T-helper 2 cell treated with Interferon-gamma antibody and Interleukin-4, amounts not matched to agents 5 μg/mL and 100 μg/mL, for 36 hours (primary cell): Measurements from ENCODE around the gene SPTLC3.

Experiments used
- DNase-seq: peaks from one replicate; pipeline ENCODE4 v3.0.0; 2021; ENCODE audit warnings: low spot score
- H3K27ac Mint-ChIP-seq: one replicate; pipeline ENCODE4 v1.8.0; 2021; ENCODE audit warnings: mild to moderate bottlenecking, mixed read lengths
- H3K27me3 Mint-ChIP-seq: one replicate; pipeline ENCODE4 v1.8.0; 2021; ENCODE audit warnings: low read depth, mixed read lengths
- H3K36me3 Mint-ChIP-seq: one replicate; pipeline ENCODE4 v1.8.0; 2021; ENCODE audit warnings: low read depth, mixed read lengths
- H3K4me1 Mint-ChIP-seq: one replicate; pipeline ENCODE4 v1.8.0; 2021; ENCODE audit warnings: low read depth, mixed read lengths
- H3K4me3 Mint-ChIP-seq: one replicate; pipeline ENCODE4 v1.8.0; 2022; ENCODE audit warnings: mild to moderate bottlenecking, moderate library complexity, mixed read lengths
- H3K9me3 Mint-ChIP-seq: one replicate; pipeline ENCODE4 v1.8.0; 2021; ENCODE audit warnings: mixed read lengths

Gene SPTLC3

DNA sequence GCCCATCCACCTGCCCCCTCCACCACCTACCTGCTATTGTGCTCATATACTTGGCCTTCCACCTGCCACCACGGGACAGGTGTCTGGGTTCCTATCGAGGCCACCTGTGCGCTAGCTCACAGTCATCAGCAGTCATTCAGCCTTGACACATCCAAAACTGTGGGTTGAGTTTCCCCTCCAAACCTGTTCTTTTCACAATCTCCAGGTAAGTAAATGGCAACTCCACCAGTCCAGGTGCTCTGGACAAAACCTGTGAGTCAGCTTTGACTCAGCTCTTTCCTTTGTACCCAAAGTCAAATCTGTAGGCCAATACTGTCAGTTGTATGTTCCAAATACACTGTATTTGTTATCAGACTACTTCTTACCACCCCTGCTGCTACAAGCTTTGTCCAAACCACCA, 52.6 kb downstream of the SPTLC3 start:
- H3K9me3 Mint-ChIP-seq = no peaks in the 10 kb centered on the region
- no peak overlapping the region for H3K27ac Mint-ChIP-seq
- no peak overlapping the region for H3K4me3 Mint-ChIP-seq
- H3K36me3 Mint-ChIP-seq = no peaks in the 10 kb centered on the region
- no peaks in the 10 kb centered on the region for H3K27me3 Mint-ChIP-seq
- no peak for DNase-seq
- H3K4me1 Mint-ChIP-seq = no peaks in the 10 kb centered on the region

DNA sequence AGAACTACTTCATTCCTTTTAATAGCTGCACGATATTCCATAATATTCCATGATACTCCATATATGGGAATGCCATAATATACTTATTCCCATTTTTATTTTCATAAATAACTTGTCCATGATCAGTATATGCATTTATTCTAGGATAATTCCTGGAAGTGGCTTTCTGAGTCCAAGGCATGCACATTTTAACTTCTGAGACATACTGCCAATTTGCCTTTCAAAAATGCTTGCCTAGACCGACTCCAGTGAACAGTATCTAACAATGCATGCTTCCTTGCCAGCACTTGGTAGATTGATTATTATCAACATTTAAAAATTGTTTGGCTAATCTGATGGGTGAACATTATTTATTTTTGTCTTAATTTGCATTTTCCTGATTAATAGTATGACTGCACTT, 54.0 kb downstream of the SPTLC3 start:
- no peaks in the 10 kb centered on the region for H3K36me3 Mint-ChIP-seq
- H3K27me3 Mint-ChIP-seq = no peaks in the 10 kb centered on the region
- H3K9me3 Mint-ChIP-seq = no peaks in the 10 kb centered on the region
- no peaks in the 10 kb centered on the region for H3K4me1 Mint-ChIP-seq
- no peak for DNase-seq
- H3K27ac Mint-ChIP-seq = no peak overlapping the region
- H3K4me3 Mint-ChIP-seq = no peak overlapping the region

DNA sequence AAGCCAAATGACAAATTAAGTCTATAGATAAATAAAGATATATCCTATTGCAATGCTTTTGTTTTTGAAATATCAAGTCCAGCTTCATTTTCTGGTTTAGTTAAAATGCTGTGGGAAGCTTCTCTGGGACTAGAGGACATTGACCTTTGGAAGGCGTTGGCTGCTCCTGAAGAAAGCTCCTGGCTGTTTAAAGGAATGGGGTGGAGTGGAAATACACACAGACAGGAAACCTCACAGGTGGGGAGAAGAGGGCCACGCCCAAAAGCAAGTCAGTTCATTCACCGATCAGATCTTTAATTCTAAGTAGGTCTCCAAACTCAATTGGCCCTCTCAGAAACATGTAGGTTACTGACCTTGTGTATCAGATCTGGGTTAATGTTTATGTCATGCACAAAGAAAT, 59.6 kb downstream of the SPTLC3 start:
- DNase-seq = no peak
- no peak overlapping the region for H3K27ac Mint-ChIP-seq
- H3K4me1 Mint-ChIP-seq = peaks cover 2% of the 10 kb centered on the region
- no peaks in the 10 kb centered on the region for H3K27me3 Mint-ChIP-seq
- no peak overlapping the region for H3K4me3 Mint-ChIP-seq
- H3K9me3 Mint-ChIP-seq = no peaks in the 10 kb centered on the region
- H3K36me3 Mint-ChIP-seq = no peaks in the 10 kb centered on the region

DNA sequence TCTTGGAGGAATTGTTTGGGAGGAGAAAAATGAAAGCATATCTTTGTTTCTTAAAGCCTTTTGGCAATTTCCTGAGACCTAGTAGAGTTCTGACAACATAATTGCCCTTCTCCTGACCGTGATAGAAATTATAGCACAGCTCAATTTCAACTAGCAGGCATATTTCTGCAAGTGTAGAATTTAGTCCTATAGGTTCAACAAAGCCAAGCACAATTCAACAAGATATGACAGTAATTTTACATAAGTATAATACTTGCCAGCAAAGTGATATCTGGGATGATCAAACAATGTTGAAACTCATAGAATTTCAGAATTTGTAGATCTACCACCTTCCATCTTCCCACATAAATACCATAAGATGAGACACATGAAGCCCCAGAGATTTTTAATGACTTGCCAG, 73.1 kb downstream of the SPTLC3 start:
- Mint-ChIP-seq H3K36me3 (no peaks in the 10 kb centered on the region), H3K4me3 (no peak overlapping the region), H3K27ac (no peak overlapping the region), H3K9me3 (no peaks in the 10 kb centered on the region), H3K4me1 (no peaks in the 10 kb centered on the region), H3K27me3 (peaks cover 2% of the 10 kb centered on the region)
- DNase-seq = no peak

DNA sequence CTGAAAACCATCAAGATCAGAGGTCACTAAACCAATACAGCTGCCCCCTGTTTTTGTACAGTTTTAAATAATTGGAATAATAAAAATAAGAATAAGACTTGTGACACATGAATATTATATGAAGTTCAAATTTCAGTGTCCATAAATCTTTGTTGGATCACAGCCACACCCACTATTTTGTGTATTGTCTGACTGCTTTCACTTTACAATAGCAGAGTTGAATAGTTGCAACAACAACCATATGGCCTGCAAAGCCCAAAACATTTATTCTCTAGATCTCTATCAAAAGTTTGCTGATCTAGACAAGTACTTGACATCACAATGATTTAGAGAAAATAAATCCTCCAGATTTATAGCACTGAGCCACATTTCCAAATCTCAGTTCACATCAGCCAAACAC, 73.6 kb downstream of the SPTLC3 start:
- DNase-seq = no peak
- Mint-ChIP-seq H3K36me3 (no peaks in the 10 kb centered on the region), H3K4me3 (no peak overlapping the region), H3K27me3 (no peaks in the 10 kb centered on the region), H3K9me3 (no peaks in the 10 kb centered on the region), H3K4me1 (no peaks in the 10 kb centered on the region), H3K27ac (no peak overlapping the region)

DNA sequence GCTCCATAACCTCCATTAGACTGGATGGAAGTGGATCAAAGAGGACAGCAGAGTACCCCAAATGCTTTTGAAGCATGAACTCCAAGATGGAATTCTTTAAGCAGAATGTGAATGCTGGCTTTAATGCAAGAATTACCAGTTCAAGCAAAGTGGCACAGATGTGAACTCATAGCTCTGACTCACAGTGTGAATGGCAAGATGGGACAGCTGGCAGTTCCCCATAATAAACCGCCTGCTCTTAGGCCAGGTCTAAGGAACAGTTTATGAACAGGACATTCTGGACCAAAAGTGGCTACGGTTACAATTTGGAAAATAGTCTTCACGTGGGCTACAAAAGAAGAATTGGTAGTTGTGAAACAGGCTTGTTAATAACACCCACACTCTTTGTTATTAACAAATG, 76.5 kb downstream of the SPTLC3 start:
- H3K27me3 Mint-ChIP-seq = no peaks in the 10 kb centered on the region
- no peaks in the 10 kb centered on the region for H3K36me3 Mint-ChIP-seq
- H3K27ac Mint-ChIP-seq = no peak overlapping the region
- no peak for DNase-seq
- no peak overlapping the region for H3K4me3 Mint-ChIP-seq
- H3K9me3 Mint-ChIP-seq = no peaks in the 10 kb centered on the region
- H3K4me1 Mint-ChIP-seq = no peaks in the 10 kb centered on the region

DNA sequence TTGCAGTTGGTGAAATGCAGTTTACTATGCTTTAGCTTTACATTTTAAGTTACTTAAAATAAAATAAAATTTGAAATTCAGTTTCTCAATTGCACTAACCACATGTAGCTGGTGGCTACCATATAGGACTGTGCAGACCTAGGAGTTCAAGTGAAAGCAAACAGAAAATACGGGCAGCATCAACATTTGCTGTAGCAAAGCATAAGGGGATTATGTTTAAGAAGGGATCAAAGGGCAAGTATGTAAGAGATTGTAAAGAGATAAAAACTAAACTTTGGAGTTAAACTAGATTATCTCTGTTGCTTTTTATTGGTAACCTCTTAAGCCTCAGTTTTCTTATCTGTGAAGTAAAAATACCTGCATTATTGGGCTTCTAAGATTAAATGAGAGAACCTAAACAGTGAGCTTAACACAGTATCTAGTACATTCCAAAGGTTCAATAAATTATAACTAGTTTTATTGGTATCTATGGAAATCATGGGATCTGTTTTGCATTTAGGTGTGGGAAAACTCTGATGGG, 81.2 kb downstream of the SPTLC3 start:
- no peak for DNase-seq

DNA sequence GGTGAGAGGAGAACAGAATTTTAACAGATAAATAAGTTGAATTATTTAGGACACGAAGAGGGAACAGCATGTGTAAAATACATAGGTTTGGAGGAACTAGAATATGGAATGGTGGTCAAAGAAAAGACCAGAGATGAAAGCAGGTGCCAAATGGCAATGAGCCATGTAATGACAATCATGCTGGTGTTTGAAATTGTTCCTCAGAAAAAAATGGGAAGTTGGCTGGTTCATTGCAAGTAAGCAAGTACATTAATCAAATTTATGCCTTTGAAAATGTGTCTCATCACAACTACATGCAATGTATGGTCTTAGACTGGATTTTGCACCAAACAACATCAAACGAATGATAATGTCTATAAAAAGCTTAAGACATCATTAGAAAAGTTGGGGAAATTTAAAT, 83.3 kb downstream of the SPTLC3 start:
- no peaks in the 10 kb centered on the region for H3K9me3 Mint-ChIP-seq
- no peak overlapping the region for H3K4me3 Mint-ChIP-seq
- DNase-seq = no peak
- H3K36me3 Mint-ChIP-seq = no peaks in the 10 kb centered on the region
- no peak overlapping the region for H3K27ac Mint-ChIP-seq
- no peaks in the 10 kb centered on the region for H3K4me1 Mint-ChIP-seq
- H3K27me3 Mint-ChIP-seq = no peaks in the 10 kb centered on the region

More for the DNA sequence above, 81.2 kb downstream of the SPTLC3 start:
- Mint-ChIP-seq H3K36me3 (no peaks in the 10 kb centered on the region), H3K4me1 (no peaks in the 10 kb centered on the region), H3K27ac (no peak overlapping the region), H3K4me3 (no peak overlapping the region), H3K9me3 (no peaks in the 10 kb centered on the region), H3K27me3 (no peaks in the 10 kb centered on the region)

DNA sequence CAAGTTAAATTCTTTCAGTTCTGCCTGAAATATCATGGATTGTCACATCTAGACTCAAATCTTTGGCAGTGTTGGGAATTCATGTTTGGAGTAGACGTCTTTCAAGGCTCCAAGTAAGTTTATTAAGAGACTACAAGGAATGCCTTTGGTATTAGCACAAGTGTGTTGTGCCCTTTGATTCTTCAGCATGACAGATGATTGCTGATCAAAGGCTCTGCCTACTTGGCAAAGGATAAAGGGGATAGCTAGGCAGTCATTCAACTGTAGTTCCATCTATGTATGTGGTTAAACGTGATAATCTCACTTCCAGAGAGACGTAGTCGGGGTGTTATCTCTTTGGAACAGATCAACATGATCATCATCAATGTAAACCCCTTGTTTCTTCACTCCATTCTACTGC, 86.2 kb downstream of the SPTLC3 start:
- no peaks in the 10 kb centered on the region for H3K4me1 Mint-ChIP-seq
- H3K27me3 Mint-ChIP-seq = no peaks in the 10 kb centered on the region
- H3K9me3 Mint-ChIP-seq = no peaks in the 10 kb centered on the region
- no peaks in the 10 kb centered on the region for H3K36me3 Mint-ChIP-seq
- no peak for DNase-seq
- no peak overlapping the region for H3K27ac Mint-ChIP-seq
- no peak overlapping the region for H3K4me3 Mint-ChIP-seq

DNA sequence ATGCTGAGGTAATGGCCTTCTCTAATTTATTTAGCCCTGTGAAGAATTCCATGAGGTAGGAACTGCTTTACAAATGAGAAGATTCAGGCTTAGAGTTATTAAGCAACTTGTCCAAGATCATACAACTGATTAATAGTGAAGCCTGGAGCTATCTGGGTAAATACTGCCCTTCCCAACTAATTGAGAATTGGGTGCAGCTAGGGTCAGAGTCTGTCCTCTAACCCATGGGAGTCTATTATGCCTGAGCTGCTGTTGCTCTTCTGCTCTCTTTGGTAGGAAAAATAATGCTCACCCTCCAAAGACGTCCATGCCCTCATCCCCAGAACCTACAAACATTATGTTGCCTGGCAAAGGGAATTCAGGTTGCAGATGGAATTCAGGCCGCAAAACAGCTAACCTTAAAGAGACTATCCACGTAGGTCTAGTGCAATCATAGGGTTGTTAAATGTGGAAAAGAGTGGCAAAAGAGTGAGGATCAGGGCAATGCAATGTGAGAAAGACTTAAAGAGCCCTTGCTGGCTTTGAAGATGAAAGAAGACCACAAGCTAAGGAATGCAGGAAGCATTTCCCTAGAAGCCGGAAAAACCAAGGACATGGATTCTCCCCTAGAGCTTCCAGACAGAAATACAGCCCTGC, 90.1 kb downstream of the SPTLC3 start:
- Mint-ChIP-seq H3K9me3 (no peaks in the 10 kb centered on the region), H3K4me1 (no peaks in the 10 kb centered on the region), H3K4me3 (no peak overlapping the region), H3K27ac (no peak overlapping the region), H3K36me3 (no peaks in the 10 kb centered on the region), H3K27me3 (peaks cover 4% of the 10 kb centered on the region)
- no peak for DNase-seq

DNA sequence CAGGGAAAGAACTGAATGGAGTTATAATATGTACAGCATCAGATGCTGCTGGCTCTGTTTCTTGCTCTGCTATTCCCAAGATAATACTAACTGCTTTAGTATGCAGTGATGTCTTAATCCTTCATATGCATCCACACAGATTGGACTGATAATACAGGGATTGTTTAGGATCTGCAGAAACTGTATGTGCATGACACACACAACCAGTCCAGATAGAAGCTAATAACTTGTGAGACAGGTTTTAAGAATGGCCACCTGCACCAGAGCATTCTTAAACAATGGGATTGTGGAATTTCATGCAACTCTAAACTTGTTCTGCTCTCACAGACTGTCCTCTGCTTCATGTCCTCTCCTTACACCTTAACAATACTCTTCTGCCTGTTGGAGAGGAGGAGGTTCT, 90.9 kb downstream of the SPTLC3 start:
- no peaks in the 10 kb centered on the region for H3K36me3 Mint-ChIP-seq
- no peak for DNase-seq
- H3K9me3 Mint-ChIP-seq = no peaks in the 10 kb centered on the region
- H3K27me3 Mint-ChIP-seq = peaks cover 4% of the 10 kb centered on the region
- H3K4me1 Mint-ChIP-seq = no peaks in the 10 kb centered on the region
- H3K27ac Mint-ChIP-seq = no peak overlapping the region
- H3K4me3 Mint-ChIP-seq = no peak overlapping the region

DNA sequence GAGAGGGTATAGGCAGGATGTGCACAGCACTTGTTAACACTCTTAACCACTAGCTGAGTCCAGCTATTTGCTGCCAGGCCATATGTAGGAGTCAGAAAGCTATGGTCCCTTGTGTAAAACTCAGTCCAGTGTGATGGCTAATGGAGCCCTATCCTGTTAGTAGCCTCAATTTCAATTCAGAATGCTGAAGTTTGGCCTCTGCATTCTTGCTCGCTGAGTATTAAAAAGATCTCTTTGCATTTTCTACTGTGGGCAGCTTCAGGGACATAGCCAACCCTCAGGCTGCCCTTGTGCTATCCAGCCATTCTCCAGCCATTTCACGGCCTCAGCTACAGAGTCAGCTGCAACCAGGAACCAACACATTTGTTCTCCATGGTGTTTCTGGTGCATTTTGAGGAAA, 92.5 kb downstream of the SPTLC3 start:
- Mint-ChIP-seq H3K36me3 (no peaks in the 10 kb centered on the region), H3K27ac (no peak overlapping the region), H3K4me1 (no peaks in the 10 kb centered on the region), H3K9me3 (no peaks in the 10 kb centered on the region), H3K27me3 (peaks cover 6% of the 10 kb centered on the region), H3K4me3 (no peak overlapping the region)
- DNase-seq = no peak

DNA sequence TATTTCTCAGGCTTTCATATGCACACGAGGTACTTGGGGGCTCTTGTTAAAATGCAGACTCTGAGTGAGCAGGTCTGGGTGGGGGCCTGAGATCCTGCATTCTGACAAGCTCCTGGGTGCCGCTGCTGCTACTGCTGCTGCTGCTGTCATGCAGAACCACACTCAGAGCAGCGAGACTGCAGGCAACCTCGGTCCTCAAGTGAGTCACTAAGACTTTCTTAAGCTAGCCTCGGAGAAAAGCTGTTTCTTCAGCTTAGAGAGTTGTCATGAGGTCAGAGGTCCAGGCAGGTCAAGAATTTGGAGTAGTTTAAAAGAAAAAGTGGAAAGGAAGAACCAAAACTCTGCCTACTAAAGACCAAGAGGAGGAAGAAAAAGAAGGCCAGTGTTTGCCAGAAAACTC, 92.9 kb downstream of the SPTLC3 start:
- no peak for DNase-seq
- Mint-ChIP-seq H3K27ac (no peak overlapping the region), H3K4me3 (no peak overlapping the region), H3K9me3 (no peaks in the 10 kb centered on the region), H3K4me1 (no peaks in the 10 kb centered on the region), H3K27me3 (peaks cover 7% of the 10 kb centered on the region), H3K36me3 (no peaks in the 10 kb centered on the region)

DNA sequence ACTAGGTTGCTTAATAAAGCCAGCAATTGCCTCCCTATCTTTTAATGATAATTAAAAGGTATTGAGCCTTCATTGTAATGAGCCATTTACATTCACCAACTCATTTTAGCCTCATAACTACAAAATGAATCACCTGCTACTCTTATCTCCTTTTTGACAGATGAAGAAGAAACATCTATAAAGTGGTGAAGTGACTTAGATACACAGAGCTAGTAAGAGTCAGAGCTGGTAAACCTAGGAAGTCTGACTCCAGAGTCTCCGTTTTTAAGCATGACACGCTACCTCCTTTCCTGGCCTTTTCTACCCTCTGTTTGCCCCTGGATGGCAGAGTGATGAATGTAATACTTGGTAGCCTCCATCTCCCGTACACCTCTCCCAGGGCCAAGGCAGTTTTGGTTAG, 93.5 kb downstream of the SPTLC3 start:
- Mint-ChIP-seq H3K27ac (no peak overlapping the region), H3K9me3 (no peaks in the 10 kb centered on the region), H3K4me1 (no peaks in the 10 kb centered on the region), H3K36me3 (no peaks in the 10 kb centered on the region), H3K4me3 (no peak overlapping the region), H3K27me3 (peaks cover 8% of the 10 kb centered on the region)
- DNase-seq = no peak

DNA sequence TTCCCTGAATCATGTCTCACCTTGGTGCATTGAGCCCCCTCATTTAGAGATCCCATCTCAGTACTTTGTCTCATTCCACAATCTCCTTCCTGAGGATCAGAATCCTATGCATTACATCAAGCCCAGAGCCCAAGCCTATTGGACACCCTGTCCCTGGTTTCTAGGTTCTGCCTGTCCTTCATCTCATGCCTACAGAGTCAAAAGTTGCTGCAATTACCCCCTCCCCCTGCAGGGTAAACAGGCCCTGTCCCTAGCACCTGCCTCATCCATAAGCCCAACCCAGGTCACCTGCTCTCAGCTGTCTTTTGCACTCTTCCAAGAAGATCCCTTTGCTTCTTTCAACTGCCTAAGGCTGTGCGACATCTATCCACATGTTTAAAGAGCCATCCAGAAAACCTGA, 93.9 kb downstream of the SPTLC3 start:
- Mint-ChIP-seq H3K36me3 (no peaks in the 10 kb centered on the region), H3K4me3 (no peak overlapping the region)

More for the DNA sequence above, 93.9 kb downstream of the SPTLC3 start:
- DNase-seq = no peak
- Mint-ChIP-seq H3K27ac (no peak overlapping the region), H3K9me3 (no peaks in the 10 kb centered on the region), H3K27me3 (peaks cover 9% of the 10 kb centered on the region), H3K4me1 (no peaks in the 10 kb centered on the region)
